Measurements from ENCODE around the gene C1D. TPM values are rescaled to one million over a fixed set of nuclear protein-coding genes. Genes with fewer than 3 reads are reported as not detected.

C1D gene
- total RNA-seq, 4 donors from 2014 or later, result 15.8 to 87.1 (median 53.8) TPM

- no peak for DNase-seq
- Histone ChIP-seq H3K27me3 (no peaks in the 10 kb centered on the region), H3K4me3 (no peak overlapping the region), H3K4me1 (no peaks in the 10 kb centered on the region), H3K27ac (no peak overlapping the region), H3K36me3 (no peaks in the 10 kb centered on the region), H3K9me3 (no peaks in the 10 kb centered on the region)
- TF ChIP-seq CTCF (IDR thresholded peaks at IDR 0.05) (peak; percentile 63 to 77 (median 70)), POLR2A (IDR thresholded peaks at IDR 0.05) (no peak)
- intact Hi-C loops (cut with DNase I; ENCODE audit: low total_unique reads), result no loop called here
Measured at GRCh38 chr2:68031542-68032160, 31.2 kb downstream of the C1D start.

- no peak overlapping the region for H3K27ac ChIP-seq
- no peaks in the 10 kb centered on the region for H3K36me3 ChIP-seq
- TF ChIP-seq POLR2A (IDR thresholded peaks at IDR 0.05), result no peak
- no peak for TF ChIP-seq CTCF (IDR thresholded peaks at IDR 0.05)
- no peaks in the 10 kb centered on the region for H3K27me3 ChIP-seq
- H3K4me3 ChIP-seq, result no peak overlapping the region
- H3K9me3 ChIP-seq, result no peaks in the 10 kb centered on the region
- H3K4me1 ChIP-seq, result no peaks in the 10 kb centered on the region
- intact Hi-C loops (cut with DNase I; ENCODE audit: low total_unique reads), result no loop called here
- no peak for DNase-seq
Measured at GRCh38 chr2:68031043-68031442, 31.8 kb downstream of the C1D start.

GRCh38 chr2:68030529-68030928 lies 32.3 kb downstream of the C1D start:
- no peak overlapping the region for H3K4me3 ChIP-seq
- no peaks in the 10 kb centered on the region for H3K36me3 ChIP-seq
- no peak overlapping the region for H3K27ac ChIP-seq
- no peaks in the 10 kb centered on the region for H3K27me3 ChIP-seq
- DNase-seq, result no peak
- TF ChIP-seq POLR2A (IDR thresholded peaks at IDR 0.05) (no peak), CTCF (IDR thresholded peaks at IDR 0.05) (no peak)
- intact Hi-C loops (cut with DNase I; ENCODE audit: low total_unique reads), result no loop called here
- H3K4me1 ChIP-seq, result no peaks in the 10 kb centered on the region
- no peaks in the 10 kb centered on the region for H3K9me3 ChIP-seq

GRCh38 chr2:68027959-68028358 lies 34.8 kb downstream of the C1D start:
- no peak overlapping the region for H3K4me3 ChIP-seq
- H3K27ac ChIP-seq, result no peak overlapping the region
- TF ChIP-seq POLR2A (IDR thresholded peaks at IDR 0.05), result no peak
- TF ChIP-seq CTCF (IDR thresholded peaks at IDR 0.05), result no peak
- H3K9me3 ChIP-seq, result peaks cover 0 to 4% of the 10 kb centered on the region in 2 donors
- no peak for DNase-seq
- H3K4me1 ChIP-seq, result no peaks in the 10 kb centered on the region
- no peaks in the 10 kb centered on the region for H3K27me3 ChIP-seq
- intact Hi-C loops (cut with DNase I; ENCODE audit: low total_unique reads), result no loop called here
- no peaks in the 10 kb centered on the region for H3K36me3 ChIP-seq

- H3K27ac ChIP-seq, result no peak overlapping the region
- peaks cover 0 to 4% of the 10 kb centered on the region in 2 donors for H3K9me3 ChIP-seq
- H3K4me1 ChIP-seq, result no peaks in the 10 kb centered on the region
- intact Hi-C loops (cut with DNase I; ENCODE audit: low total_unique reads), result no loop called here
- H3K36me3 ChIP-seq, result no peaks in the 10 kb centered on the region
- no peaks in the 10 kb centered on the region for H3K27me3 ChIP-seq
- DNase-seq, result no peak
- TF ChIP-seq POLR2A (IDR thresholded peaks at IDR 0.05), result no peak
- TF ChIP-seq CTCF (IDR thresholded peaks at IDR 0.05), result no peak
- H3K4me3 ChIP-seq, result no peak overlapping the region
Measured at GRCh38 chr2:68024450-68024849, 38.4 kb downstream of the C1D start.

Measured in uterus (tissue), 4 donors.